A673 (cell line): ENCODE measurements around the gene TM4SF4. TPM values are rescaled to one million over a fixed set of nuclear protein-coding genes. Genes with fewer than 3 reads are reported as not detected.

Experiments used
- BruUV-seq: library from RNA; stranded (reverse); fragments of 400-500 nt; replicated peaks from 2 replicates; lab custom pipeline; 2021; lab: Mats Ljungman, UMichigan
- CTCF ChIA-PET: fragments of 300-600 bp; sonication (Branson Sonifier 250); formaldehyde crosslinking; loops from one replicate; lab custom pipeline; 2022; ENCODE audit warnings: antibody characterized with exemption; lab: Charles Lee
- POLR2A ChIA-PET: fragments of 300-600 bp; sonication (Branson Sonifier 250); formaldehyde crosslinking; loops from one replicate; lab custom pipeline; 2022; ENCODE audit warnings: antibody characterized with exemption; ENCODE audit not compliant: low non-redundant PET; lab: Charles Lee
- DNase-seq: peaks from one replicate; pipeline ENCODE4 v3.0.0-alpha.2; 2015; ENCODE audit warnings: low spot score
- H3K27ac ChIP-seq: fragments of 200-600 bp; sonication (generic); 2 replicates; pipeline ENCODE4 v1.5.1; 2016; ENCODE audit warnings: mixed run types, low read depth, mild to moderate bottlenecking, mixed read lengths, antibody characterized with exemption, low read length; ENCODE audit not compliant: poor library complexity, severe bottlenecking
- H3K27me3 ChIP-seq: fragments of 200-600 bp; sonication (generic); replicated peaks from 2 replicates; pipeline ENCODE4 v1.6.1; 2017; ENCODE audit warnings: mixed run types, low read depth, mild to moderate bottlenecking, mixed read lengths, antibody characterized with exemption, low read length; ENCODE audit not compliant: insufficient read depth, poor library complexity
- H3K36me3 ChIP-seq: fragments of 200-600 bp; sonication (generic); 2 replicates; pipeline ENCODE4 v1.6.1; 2016; ENCODE audit warnings: mixed run types, mild to moderate bottlenecking, mixed read lengths, antibody characterized with exemption, low read length; ENCODE audit not compliant: insufficient read depth, poor library complexity, severe bottlenecking
- H3K4me1 ChIP-seq: fragments of 200-600 bp; sonication (generic); 2 replicates; pipeline ENCODE4 v1.6.1; 2017; ENCODE audit warnings: mixed run types, mild to moderate bottlenecking, mixed read lengths, antibody characterized with exemption, low read length; ENCODE audit not compliant: insufficient read depth, poor library complexity, severe bottlenecking
- H3K4me3 ChIP-seq: fragments of 200-600 bp; sonication (generic); 2 replicates; pipeline ENCODE4 v1.5.1; 2016; ENCODE audit warnings: low read depth, mixed run types, mild to moderate bottlenecking, mixed read lengths, low read length; ENCODE audit not compliant: poor library complexity, severe bottlenecking
- H3K9me3 ChIP-seq: fragments of 200-600 bp; sonication (generic); 2 replicates; pipeline ENCODE4 v1.6.1; 2016; ENCODE audit warnings: mixed run types, low read depth, mild to moderate bottlenecking, mixed read lengths, antibody characterized with exemption, low read length; ENCODE audit not compliant: poor library complexity, severe bottlenecking
- EZH2 ChIP-seq: fragments of 200-600 bp; sonication (generic); IDR thresholded peaks from 2 replicates; pipeline ENCODE4 v1.6.1; 2017; ENCODE audit warnings: borderline replicate concordance, low read depth, mild to moderate bottlenecking, mixed read lengths, antibody characterized with exemption, low read length; ENCODE audit not compliant: poor library complexity, severe bottlenecking
- intact Hi-C: fragments of 100-400 bp; cut with micrococcal nuclease; formaldehyde crosslinking; loops from one replicate; pipeline ENCODE4 v1.10.0; 2022; ENCODE audit not compliant: unreplicated experiment
- total RNA-seq: library from RNA; stranded (reverse); gene quantifications from 2 replicates; pipeline ENCODE4 v1.2.3, GENCODE V29; 2021
- TF ChIP-seq, protein P1 (sequence below): fragments of 300-800, 200-600 bp; sonication (generic); conservative IDR thresholded peaks from 2 replicates; pipeline ENCODE4 v1.5.1; 2017; ENCODE audit warnings: low read depth, mild to moderate bottlenecking, antibody characterized with exemption, low read length, moderate library complexity, mixed read lengths

The TM4SF4 gene
- total RNA-seq, 1 experiment from 2014 or later: not detected

DNA sequence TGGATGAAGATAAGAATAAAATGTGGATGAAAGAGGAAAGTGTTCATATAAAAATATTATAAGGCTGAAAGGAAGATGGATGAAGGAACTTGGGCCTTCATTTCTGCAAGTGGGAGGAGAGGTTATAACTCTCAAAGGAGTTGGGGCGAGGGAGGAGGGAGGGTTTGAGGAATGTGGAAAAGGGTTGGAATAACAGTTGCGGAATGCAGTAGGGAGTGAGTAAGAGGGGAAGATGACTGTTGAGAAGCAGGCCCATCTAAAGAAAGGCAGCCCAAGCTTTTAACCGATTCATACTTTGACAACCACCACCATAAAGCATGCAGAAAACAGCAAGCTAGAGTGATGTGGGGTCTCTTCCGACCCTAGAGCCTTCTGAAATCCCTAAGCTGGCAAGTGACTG, 8.3 kb upstream of the TM4SF4 start:
- H3K4me1 ChIP-seq: no peaks in the 10 kb centered on the region
- no peaks in the 10 kb centered on the region for H3K36me3 ChIP-seq
- no peak overlapping the region for H3K27ac ChIP-seq
- no TSS peak for BruUV-seq
- no peaks in the 10 kb centered on the region for H3K27me3 ChIP-seq
- CTCF ChIA-PET: no interaction called here
- intact Hi-C loops: no loop called here
- POLR2A ChIA-PET: no interaction called here
- H3K9me3 ChIP-seq: no peaks in the 10 kb centered on the region
- TF ChIP-seq EZH2: no peak
- TF ChIP-seq, protein P1, sequence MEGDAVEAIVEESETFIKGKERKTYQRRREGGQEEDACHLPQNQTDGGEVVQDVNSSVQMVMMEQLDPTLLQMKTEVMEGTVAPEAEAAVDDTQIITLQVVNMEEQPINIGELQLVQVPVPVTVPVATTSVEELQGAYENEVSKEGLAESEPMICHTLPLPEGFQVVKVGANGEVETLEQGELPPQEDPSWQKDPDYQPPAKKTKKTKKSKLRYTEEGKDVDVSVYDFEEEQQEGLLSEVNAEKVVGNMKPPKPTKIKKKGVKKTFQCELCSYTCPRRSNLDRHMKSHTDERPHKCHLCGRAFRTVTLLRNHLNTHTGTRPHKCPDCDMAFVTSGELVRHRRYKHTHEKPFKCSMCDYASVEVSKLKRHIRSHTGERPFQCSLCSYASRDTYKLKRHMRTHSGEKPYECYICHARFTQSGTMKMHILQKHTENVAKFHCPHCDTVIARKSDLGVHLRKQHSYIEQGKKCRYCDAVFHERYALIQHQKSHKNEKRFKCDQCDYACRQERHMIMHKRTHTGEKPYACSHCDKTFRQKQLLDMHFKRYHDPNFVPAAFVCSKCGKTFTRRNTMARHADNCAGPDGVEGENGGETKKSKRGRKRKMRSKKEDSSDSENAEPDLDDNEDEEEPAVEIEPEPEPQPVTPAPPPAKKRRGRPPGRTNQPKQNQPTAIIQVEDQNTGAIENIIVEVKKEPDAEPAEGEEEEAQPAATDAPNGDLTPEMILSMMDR: no peak
- no peak for DNase-seq
- no peak overlapping the region for H3K4me3 ChIP-seq

DNA sequence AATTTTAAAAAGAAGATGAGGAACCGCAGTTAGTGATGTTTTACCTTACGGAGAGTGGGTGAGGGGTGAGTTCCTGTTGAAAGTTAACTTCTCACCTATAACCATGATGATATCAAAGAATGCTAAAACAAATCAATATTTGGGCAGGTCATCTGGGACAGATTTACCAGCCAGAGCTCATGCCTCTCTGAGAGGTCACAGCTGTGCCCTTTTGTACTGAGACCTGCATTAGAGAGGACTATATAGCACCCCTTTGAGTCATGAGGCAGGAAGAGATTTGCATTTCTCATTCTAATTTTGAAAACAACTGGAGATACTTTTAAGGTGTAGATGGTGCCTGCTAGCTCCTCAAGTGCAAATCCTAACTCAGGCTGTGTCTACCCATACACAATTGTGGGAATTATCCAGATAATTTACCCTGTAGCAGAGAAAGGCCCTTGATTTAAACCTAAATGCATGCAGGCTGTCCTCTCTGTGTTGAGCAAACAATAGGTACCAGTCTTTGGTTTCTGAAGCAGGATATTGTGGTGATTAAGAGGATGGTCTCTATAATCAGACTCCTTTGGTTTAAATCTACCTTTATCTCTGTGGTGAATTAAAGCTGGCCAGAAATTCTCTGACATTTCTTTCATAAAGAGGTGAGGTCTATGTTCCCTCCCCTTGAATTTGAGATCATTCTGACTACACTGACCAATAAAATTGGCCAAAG, 5.8 kb upstream of the TM4SF4 start:
- no peaks in the 10 kb centered on the region for H3K9me3 ChIP-seq
- intact Hi-C loops: no loop called here
- TF ChIP-seq EZH2: no peak
- TF ChIP-seq, protein P1: no peak
- H3K27me3 ChIP-seq: no peaks in the 10 kb centered on the region
- ChIA-PET POLR2A (no interaction called here), CTCF (no interaction called here)
- BruUV-seq: no TSS peak
- no peak for DNase-seq
- peaks cover 4% of the 10 kb centered on the region for H3K4me1 ChIP-seq
- H3K27ac ChIP-seq: no peak overlapping the region
- H3K36me3 ChIP-seq: no peaks in the 10 kb centered on the region
- H3K4me3 ChIP-seq: no peak overlapping the region

DNA sequence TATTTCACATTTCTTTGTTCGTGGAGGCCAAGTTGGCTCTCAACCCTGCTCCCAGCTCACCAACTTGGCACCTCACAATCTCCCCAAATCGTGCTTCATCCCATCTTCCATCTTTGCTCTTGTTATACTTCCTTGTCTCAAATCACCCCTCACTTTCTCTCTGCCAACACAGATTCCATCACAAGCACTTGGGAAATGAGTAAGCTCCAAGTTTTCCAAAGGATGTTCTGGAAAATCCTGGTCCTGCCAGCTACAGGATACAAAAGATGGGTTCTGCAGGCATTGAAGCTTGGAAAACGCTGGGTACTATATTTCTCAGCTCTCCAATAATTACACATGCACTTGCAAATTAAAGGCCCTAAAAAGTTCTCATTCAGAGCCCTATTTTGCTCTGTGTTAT, 4.1 kb upstream of the TM4SF4 start:
- no peak for DNase-seq
- CTCF ChIA-PET: interaction anchor here (1.0 to 1.1 kb wide), 2 partner anchors 338 to 515 kb away, joined by 3 to 21 read pairs; no protein-coding TSS in a partner anchor
- Histone ChIP-seq H3K27ac (no peak overlapping the region), H3K4me1 (peaks cover 6% of the 10 kb centered on the region), H3K9me3 (no peaks in the 10 kb centered on the region), H3K27me3 (no peaks in the 10 kb centered on the region), H3K4me3 (no peak overlapping the region), H3K36me3 (no peaks in the 10 kb centered on the region)
- TF ChIP-seq EZH2: no peak
- TF ChIP-seq, protein P1: no peak
- POLR2A ChIA-PET: no interaction called here
- no TSS peak for BruUV-seq
- intact Hi-C loops: loop anchor here (5.0 kb wide), 1 partner anchor 73 kb away; no protein-coding TSS in a partner anchor
